ENCODE measurements around the gene HES7.

HES7 gene

DNA sequence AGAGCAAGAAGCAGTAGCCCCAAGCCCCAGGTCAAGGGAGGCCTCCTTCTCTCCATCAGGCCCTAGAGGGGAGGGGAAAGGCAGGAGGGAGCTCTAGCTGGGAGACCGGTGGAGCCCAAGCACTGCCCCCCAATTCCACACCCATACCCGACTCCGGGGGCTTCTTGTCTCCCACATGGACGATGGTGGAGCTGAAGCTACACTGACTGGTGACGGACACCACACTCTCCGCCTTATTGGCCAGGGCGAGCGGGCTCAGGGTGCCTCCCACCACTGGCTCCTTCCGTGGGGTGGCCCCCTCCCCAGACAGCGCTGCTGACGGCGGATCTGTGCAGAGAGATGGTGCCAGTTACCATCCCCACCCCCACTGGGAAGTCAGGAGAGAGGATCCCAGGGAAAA lies 21.9 kb upstream of the HES7 start:
- no peak overlapping the region for H3K4me3 ChIP-seq (ENCODE audit: low read depth, low read length)
- DNase-seq (ENCODE audit: low read depth) = no peak

DNA sequence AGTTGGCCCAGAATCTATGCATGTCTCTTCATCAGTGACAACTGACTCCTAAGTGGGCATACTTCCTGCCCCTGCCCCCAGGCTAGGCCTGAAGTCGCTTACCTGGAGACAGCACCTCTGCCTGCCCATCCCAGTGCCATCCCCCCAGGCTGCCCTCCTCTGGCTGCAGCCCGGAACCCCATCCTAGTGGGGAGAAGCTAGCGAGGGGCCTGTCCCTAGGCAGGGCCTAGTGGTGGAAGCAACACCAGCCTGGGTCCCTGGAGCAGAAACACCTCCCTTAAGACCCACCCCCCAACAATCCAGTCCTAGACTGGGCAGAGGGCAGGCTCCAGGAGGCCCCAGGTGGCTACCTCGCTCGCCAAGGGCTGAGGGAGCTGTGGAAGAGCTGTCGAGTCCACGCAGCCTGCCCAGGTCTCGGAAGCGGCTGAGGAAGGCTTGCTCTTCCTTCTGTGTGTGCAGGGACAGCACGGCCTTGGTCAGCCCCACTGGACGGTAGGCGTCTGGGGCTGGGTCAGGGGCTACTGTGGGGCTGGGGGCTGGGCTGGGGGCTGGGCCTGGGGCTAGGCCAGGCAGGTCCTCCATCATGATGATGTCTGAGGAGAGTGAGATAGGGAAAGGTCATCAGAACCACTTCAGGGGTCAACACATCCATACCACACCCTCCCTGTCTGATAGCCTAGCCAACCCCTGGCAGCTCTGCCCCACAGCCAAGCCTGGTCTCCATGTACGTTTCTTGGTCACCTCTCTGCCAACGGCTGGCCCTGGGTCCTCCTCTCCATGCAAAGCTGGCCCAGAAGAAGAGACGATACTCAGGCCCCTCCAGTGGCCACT lies 20.7 kb upstream of the HES7 start:
- DNase-seq (ENCODE audit: low read depth) = no peak
- H3K4me3 ChIP-seq (ENCODE audit: low read depth, low read length) = no peak overlapping the region

DNA sequence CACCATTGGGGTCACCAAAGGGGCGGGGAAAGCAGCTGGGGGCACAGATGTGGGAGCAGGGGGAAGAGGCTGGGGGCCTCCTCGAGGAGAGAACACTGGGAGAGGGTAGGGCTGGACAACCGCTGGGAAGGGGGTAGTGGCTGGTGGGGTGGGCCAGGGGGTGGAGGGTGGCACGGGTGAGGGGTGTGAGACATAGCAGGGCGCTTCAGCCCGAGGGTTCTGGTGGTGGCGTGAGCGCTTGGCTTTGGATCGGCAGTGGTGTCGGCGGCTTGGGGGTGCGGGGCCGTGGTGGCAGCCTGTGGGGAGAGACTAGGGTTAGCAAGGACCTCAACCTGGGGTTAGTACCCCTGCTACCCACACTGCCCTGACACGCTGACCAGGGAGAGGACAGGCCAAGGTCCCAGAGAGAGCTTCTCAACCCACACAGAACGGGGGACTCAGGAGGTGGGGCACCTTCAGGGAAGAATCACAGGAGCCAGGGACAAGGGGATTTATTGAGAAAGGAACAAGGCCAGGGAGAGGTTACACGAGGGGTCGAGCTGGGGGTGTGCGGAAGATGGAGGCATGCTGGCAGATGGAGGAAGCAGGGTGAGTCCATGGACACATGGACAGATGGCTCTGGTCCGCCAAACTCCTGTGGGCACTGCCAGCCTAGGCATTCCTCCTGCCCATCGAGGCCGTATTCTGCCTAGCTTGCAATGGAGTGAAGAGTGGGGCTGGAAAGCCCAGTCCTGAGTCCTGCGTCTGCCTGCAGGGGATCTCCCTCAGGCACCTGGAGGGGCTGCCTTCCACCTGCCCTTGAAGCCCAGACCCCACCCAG lies 19.9 kb upstream of the HES7 start:
- no peak for DNase-seq (ENCODE audit: low read depth)
- H3K4me3 ChIP-seq (ENCODE audit: low read depth, low read length) = no peak overlapping the region

DNA sequence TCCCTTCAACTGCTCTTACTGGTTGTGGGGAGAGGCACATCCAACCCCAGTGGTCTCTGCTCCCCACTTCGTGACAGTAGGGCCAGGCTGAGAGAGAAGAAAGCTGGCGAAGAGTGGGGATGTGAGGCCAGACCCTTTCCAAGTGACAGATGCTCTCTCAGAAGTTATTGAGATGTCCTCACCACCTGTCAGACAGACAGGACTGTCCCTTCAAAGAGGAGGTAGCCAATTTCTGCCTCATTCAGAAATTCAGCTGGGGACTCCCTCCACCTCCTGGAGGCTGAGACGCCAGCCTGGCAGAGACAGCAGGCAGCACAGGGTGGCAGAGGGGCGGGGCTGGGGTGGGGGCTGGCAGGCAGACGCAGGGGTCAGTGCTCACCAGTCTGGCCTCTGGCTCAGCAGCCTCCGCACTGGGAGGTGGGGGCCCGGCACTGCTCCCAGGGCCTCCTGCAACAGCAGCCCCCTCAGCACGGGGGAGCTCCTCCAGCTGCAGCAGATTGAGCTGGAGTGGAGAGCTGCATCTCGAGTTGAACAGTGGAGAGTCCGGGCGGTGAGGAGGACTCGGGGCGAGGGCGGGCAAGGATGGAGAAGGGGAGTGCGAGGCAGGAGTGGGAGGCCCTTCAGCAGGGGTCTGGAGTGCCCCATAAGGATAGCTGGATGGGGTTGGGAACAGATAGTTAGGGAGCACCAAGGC lies 19.1 kb upstream of the HES7 start:
- no peak overlapping the region for H3K4me3 ChIP-seq (ENCODE audit: low read depth, low read length)
- no peak for DNase-seq (ENCODE audit: low read depth)

DNA sequence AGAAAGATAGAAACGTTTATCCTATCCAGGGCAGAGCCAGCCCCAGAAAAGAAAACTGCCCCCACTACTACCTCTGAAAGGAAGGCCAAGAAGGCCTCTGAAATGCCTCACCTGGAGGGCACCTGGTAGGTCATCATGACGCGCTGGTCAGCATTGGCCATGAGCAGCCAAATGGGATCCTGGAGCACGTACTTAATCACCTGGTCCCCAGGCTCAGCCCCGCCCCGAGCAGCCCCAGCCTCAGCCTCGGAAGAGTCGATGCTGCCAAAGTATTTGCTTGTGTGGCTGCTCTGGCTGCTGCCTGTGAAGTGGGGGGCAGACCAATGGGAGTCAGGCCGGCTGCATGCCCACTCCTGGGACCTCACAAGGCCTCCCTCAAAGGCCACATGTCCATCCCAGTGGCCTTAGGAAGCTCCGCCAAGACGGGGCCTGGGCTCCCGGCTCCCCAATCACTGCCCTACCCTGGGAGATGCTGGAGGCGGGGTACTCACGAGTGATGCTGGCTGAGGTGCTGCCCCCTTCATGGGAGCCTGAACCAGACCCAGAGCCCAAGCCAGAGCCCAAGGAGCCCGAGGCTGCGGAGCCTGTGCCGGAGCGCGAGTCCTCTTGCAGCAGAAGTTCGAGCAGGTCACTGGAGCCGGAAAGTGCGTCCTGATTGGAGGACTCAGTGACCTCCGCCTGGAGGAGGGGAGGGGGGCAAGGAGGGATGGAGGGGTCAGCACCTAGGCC lies 18.4 kb upstream of the HES7 start:
- H3K4me3 ChIP-seq (ENCODE audit: low read depth, low read length) = no peak overlapping the region
- DNase-seq (ENCODE audit: low read depth) = no peak

DNA sequence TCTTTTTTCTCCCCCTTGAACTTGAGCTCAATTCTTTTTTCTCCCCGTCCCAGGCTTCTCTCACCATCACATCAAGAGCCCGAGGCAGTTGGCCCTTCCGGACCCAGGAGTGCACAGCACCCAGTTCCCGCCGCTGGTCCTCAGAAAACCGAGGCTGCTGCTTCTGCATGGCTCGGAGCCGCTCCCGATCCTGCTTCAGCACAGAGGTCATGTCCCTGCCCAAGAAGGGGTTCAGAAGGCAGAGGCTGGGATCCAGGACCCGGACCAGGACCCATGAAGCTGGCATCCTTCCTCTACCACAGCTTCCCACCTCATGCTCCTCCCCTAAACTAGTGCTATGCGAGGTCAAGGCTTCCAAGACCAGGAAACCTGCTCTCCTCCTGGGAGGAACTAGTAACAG lies 17.8 kb upstream of the HES7 start:
- H3K4me3 ChIP-seq (ENCODE audit: low read depth, low read length) = no peak overlapping the region
- DNase-seq (ENCODE audit: low read depth) = no peak

DNA sequence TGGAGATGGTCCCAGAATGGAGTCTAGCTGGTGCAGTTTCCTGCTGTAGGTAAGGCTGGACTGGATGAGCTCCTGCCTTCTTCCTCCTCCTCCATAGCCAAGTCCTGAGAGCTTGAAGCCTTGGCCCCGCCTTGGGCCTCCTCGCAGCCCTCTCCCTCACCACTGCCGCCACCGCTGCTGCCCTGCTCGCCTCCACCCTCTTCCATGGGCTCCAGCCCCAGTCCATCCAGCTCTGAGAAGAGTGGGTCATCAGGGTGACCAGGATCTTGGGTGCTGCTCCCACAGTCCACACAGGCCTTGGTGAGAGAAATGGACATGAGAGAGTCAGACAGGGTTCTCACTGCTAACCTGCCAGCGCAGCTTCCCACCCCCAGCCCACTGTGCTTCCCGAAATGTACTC lies 17.1 kb upstream of the HES7 start:
- no peak for DNase-seq (ENCODE audit: low read depth)
- H3K4me3 ChIP-seq (ENCODE audit: low read depth, low read length) = no peak overlapping the region

DNA sequence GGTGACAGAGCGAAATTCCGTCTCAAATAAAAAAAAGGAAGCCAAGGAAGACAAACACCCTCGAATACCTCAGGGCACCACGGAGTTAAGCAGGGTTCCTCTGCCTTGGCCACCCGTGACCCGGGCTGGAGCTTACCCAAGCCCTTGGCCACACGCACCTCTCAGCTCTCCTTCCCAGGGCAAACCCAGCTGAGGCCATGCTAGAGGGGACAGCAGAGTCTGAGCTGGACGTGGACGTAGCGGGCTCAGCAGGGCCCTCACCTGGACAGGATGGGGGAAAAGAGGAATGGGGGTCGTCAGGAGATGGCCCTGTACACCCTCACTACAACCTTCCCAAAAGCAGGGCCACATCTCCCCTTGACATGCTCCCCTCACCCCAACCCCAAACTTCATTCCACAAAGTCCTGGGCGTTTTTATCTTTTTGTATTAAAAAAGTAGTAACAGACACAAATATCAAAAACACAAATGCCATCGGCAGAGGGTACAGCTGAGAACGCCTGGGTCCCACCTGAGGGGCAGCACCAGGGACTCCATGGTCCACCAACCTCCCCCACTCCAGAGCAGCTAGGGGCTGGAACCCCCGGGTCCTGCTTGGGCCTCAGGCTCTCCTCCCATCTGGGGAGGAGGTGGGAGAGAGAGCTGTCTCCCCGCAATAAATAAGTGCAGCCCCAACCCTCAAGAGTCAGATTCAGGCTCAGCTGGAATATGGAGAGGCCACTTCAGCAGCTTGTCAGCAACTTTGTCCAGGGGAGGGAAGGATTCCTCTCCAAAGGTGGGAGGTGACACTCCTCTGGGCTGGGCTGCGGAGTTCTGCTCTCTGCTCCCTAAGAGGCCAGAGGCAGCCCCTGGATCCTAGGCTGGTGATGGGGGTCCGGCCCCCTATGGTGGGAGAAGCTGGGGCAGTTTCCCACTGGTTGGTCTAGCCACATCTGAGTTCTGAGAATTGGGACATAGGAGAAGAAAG lies 16.4 kb upstream of the HES7 start:
- H3K4me3 ChIP-seq (ENCODE audit: low read depth, low read length) = no peak overlapping the region
- DNase-seq (ENCODE audit: low read depth) = no peak

DNA sequence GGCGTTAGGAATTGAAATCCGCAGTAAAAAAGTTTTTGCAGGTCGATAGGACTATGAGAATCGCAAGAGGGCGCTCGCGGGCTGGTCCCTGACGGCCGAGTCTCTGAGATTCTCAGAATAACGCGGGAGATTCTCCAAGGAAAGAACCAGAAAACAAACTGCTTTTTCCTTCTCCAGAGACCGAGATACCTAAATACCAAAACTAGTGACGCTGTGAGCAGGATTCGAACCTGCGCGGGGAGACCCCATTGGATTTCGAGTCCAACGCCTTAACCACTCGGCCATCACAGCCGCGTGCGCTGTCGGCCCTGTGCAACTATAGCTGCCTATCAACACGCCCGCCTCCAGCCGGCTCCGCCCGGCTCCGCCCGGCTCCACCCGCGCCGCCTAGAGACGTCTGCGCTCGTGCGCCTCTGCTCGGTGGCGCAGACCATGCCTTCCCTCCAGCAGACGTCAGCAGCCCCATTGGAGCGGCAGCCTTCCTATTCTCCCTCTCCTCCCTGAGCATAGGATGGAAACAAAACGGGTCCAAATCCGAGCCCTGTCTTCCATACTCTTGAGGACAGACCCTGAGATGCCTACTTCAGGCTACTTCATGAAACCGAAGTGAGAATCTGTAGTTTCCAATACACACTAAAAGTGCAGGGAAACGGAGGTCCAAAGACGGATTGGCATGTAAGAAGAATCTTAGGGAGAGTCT lies 14.9 kb upstream of the HES7 start:
- peak; percentile 84 for DNase-seq (ENCODE audit: low read depth)
- H3K4me3 ChIP-seq (ENCODE audit: low read depth, low read length) = peak overlapping the region; percentile 39

DNA sequence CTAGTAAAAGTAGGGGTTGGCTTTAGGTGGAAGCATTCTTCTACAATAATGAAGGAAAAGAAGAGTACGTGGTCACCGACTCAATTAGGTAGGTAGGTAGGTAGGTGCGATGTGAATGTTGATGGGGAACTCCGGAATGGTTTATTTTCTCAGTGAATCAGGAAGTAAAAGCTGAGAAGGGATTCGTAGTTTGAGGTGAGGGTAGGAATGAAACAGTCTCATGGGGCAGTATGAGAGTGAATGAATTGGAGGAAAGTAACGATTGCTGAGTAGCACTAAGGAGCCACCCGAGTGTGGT lies 14.4 kb upstream of the HES7 start:
- DNase-seq (ENCODE audit: low read depth) = no peak
- H3K4me3 ChIP-seq (ENCODE audit: low read depth, low read length) = peak overlapping the region; percentile 4

DNA sequence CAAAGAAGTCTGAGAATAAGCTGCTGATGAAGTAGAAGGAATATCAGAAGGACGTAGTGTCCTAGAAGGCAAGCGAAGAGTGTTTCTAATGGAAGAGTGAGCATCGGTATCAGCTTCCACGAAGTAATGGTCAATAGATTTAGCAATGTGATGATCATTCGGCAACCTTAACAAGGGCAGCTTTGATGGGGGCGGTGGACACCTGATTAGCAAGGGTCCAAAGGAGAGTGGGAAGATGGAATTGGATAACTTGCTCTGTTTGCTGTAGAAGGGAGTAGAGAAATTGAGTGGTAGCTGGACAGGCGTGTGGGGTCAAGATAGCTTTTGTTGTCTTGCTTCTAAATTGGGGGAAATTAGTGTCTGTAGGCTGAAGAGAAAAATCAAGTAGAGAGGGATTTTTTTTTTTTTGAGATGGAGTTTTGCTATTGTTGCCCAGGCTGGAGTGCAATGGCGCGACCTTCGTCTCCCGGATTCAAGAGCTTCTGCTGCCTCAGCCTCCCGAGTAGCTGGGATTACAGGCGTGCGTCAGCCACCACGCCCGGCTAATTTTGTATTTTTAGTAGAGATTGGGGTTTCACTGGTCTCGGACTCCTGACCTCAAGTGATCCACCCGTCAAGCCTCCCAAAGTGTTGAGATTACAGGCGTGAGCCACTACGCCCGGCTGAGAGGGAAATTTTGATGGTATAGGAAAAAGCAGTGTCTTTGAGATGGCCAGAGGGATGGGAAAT lies 13.9 kb upstream of the HES7 start:
- no peak for DNase-seq (ENCODE audit: low read depth)
- H3K4me3 ChIP-seq (ENCODE audit: low read depth, low read length) = peak overlapping the region; percentile 4

DNA sequence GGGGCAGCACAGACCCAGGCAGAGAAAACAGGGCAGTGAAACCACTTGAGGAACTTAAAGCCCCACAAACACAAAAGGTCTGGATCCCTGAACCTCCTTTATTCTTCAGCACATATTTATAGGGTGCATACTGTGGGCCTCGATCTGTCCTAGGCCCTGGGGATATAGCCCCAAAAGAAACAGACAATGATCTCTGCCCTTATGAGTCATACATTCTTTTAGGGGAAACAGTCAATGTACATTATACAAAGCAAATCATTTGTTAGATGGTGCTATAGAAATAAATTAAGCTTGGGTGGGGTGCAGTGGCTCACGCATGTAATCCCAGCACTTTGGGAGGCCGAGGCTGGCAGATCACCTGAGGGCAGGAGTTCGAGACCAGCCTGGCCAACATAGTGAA lies 10.0 kb upstream of the HES7 start:
- no peak for DNase-seq (ENCODE audit: low read depth)
- no peak overlapping the region for H3K4me3 ChIP-seq (ENCODE audit: low read depth, low read length)

DNA sequence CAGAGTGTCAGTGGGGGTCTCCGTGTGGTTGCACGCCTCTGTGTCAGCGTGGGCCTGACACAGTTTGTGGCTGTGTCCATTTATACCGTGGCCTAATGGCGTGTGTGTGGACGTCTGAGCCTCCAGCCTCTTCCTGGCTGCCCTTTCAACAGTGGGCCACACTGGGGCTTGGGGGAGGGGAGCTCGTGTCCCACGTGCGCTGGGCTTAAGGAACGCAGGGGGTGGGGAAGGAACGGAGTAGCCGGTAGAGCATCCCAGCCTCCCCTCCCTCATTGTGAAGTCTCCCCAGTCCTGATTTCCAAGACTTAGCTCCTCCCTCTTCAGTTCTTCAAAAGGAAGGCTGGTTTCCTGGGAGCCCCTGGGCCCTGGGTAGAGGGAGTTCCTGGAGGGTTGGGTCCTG lies 9.5 kb upstream of the HES7 start:
- no peak for DNase-seq (ENCODE audit: low read depth)
- H3K4me3 ChIP-seq (ENCODE audit: low read depth, low read length) = no peak overlapping the region

DNA sequence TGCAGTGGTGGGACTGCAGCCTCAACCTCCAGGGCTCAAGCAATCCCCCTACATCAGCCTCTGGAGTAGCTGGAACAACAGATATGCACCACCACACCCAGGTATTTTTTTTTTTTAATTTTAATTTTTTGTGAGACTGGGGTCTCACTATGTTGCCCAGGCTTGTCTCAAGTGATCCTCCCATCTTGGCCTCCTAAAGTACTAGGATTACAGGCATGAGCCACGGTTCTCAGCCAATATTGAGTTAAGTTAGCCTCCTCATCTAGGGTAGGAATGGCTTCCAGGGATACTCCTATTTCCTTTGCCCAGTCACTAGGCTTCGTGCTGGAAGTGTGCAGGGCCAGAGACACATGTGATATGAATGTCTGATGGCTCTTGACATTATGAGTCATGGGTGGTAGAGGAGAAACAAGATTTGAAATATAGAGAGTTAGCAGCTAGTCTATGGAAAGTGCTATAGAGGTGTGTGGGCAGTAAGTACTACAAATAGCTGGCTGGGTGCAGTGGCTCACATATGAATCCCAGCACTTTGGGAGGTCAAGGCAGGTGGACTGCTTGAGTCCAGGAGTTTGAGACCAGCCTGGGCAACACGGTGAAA lies 8.0 kb upstream of the HES7 start:
- no peak overlapping the region for H3K4me3 ChIP-seq (ENCODE audit: low read depth, low read length)
- DNase-seq (ENCODE audit: low read depth) = no peak

DNA sequence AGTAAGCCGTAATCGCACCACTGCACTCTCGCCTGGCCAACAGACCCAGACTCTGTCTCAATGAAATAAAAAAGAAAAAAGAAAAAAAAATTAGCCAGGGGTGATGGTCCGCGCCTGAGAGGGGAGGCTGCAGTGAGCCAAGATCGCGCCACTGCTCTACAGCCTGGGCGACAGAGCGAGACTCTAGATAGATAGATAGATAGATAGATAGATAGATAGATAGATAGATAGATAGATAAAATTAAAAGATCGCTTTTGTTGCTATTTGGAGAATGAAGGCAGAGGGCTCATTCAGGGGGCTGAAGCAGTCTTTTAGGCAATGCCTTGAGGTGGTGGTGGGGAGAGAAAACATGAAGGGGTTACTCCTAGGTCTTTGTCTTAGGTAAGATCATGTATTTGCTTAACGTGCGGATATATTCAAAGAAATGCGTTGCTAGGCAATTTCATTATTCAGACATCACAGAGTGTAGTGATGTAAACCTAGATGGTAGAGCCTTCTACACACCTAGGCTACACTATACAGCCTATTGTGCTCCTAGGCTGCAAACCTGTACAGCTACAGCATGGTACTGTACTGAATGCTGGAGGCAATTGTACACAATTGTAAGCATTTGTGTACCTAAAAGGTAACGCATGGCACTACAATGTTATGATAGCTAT lies 4.3 kb upstream of the HES7 start:
- no peak overlapping the region for H3K4me3 ChIP-seq (ENCODE audit: low read depth, low read length)
- DNase-seq (ENCODE audit: low read depth) = no peak

DNA sequence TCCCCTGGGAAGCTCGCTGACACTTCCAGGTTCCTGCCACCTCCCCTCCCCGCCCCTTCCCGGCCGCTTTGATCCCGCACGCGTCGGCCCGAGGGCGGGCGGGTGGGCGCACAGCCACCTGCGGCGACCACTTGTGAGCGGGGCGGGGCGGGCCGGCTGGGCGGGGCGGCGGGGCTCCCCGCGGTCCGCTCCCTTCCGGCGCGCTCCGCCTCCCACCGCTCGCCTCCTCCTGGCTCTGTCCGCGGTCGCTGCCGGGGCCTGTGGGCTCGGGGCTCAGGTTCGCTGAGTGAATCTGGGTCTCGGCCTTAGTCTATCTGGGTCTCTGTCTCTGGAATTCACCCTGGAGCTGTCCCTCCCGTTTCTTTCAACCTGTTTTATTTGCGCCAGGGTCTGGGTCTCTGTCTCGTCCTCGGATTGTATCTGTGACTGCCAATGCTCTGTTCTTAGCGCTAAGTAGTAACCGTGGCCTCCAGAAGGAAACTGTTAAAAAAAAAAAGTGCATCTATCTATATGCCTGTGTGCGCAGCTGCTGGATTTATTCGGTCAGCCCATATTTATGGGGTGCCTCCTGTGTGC lies 2.7 kb upstream of the HES7 start:
- no peak for DNase-seq (ENCODE audit: low read depth)
- H3K4me3 ChIP-seq (ENCODE audit: low read depth, low read length) = peak overlapping the region; percentile 71

Measured in skeletal muscle cell (primary cell).